ENCODE data around the gene ARHGAP22. TPM values are rescaled to one million over a fixed set of nuclear protein-coding genes. Genes with fewer than 3 reads are reported as not detected.

The ARHGAP22 gene
- total RNA-seq, 2 experiments from 2014 or later, result 0.19 to 0.46 TPM

DNA sequence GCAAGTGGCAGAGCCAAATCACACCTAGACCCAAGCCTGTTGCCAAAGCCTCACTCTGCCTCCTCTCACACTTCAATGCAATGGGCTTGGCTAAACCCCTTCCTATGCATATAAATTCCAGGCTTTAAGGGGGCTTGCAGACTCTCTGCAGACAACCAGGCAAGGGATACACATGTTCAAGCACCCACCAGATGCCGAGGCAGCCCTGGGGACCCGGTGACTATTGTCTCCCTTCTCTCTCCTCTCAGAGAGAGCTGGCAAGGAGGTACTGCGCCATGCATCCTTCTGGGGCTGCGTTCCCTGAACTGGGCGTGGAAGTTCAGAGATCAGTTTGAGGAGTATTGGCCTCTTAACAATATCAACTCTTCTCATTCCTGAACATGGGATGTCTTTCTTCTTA, 131.2 kb downstream of the ARHGAP22 start:
- Histone ChIP-seq H3K79me2 (ENCODE audit: insufficient read depth, low read depth, low read length) (no peaks in the 10 kb centered on the region), H3K9me2 (ENCODE audit: insufficient read depth, low read length) (no peaks in the 10 kb centered on the region), H3K27ac (ENCODE audit: low read depth, low read length, poor library complexity, severe bottlenecking) (no peak overlapping the region), H2AFZ (ENCODE audit: low read length) (no peak overlapping the region), H3K4me3 (ENCODE audit: low read depth, low read length, poor library complexity, severe bottlenecking) (no peak overlapping the region), H4K20me1 (ENCODE audit: insufficient read depth, low read length) (no peaks in the 10 kb centered on the region), H3K36me3 (ENCODE audit: insufficient read depth, low read length) (no peaks in the 10 kb centered on the region), H3K4me2 (ENCODE audit: low read length) (no peak overlapping the region), H3K9me3 (ENCODE audit: low read length) (no peaks in the 10 kb centered on the region), H3K4me1 (ENCODE audit: insufficient read depth, low read length, poor library complexity, severe bottlenecking) (no peaks in the 10 kb centered on the region)
- DNase-seq (ENCODE audit: low spot score), result no peak
- no peak for TF ChIP-seq EZH2phosphoT487 (IDR thresholded peaks at IDR 0.05; ENCODE audit: borderline replicate concordance, low read depth, low read length)
- no peak for TF ChIP-seq CTCF (conservative IDR thresholded peaks at IDR 0.05; ENCODE audit: low read length)
- ChIA-PET CTCF (ENCODE audit: unreplicated experiment) (no interaction called here), POLR2A (no interaction called here)
- BruUV-seq (replicated peaks), result no TSS peak
- intact Hi-C loops (cut with micrococcal nuclease; ENCODE audit: unreplicated experiment), result no loop called here

DNA sequence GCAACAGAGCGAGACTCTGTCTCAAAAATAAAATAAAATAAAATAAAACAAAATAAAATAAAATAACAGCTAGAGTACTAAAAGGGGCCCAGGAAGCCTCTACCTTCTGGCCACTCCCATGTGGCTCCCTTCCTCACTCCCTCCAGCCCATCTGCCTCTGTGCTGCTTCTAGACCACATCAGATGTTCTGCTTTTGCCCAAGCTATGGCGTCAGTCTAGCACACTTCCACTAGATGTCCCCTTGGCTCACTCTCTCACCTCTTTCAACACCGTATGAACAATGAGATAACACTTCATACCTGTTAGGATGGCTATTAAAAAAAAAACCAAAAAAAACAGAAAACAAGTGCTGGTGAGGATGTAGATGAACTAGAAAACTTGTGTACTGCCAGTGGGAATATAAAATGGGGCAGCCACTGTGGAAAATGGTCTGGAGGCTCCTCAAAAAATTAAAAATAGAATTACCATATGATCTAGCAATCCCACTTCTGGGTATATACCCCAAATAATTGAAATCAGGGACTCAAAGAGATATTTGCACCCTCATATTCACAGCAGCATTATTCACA, 132.3 kb downstream of the ARHGAP22 start:
- Histone ChIP-seq H3K4me3 (ENCODE audit: low read depth, low read length, poor library complexity, severe bottlenecking) (no peak overlapping the region), H3K79me2 (ENCODE audit: insufficient read depth, low read depth, low read length) (no peaks in the 10 kb centered on the region), H3K36me3 (ENCODE audit: insufficient read depth, low read length) (no peaks in the 10 kb centered on the region), H3K9me3 (ENCODE audit: low read length) (no peaks in the 10 kb centered on the region), H3K27ac (ENCODE audit: low read depth, low read length, poor library complexity, severe bottlenecking) (no peak overlapping the region), H3K4me1 (ENCODE audit: insufficient read depth, low read length, poor library complexity, severe bottlenecking) (no peaks in the 10 kb centered on the region), H3K4me2 (ENCODE audit: low read length) (no peak overlapping the region), H4K20me1 (ENCODE audit: insufficient read depth, low read length) (no peaks in the 10 kb centered on the region), H2AFZ (ENCODE audit: low read length) (no peak overlapping the region), H3K9me2 (ENCODE audit: insufficient read depth, low read length) (no peaks in the 10 kb centered on the region)
- no peak for DNase-seq (ENCODE audit: low spot score)
- intact Hi-C loops (cut with micrococcal nuclease; ENCODE audit: unreplicated experiment), result no loop called here
- BruUV-seq (replicated peaks), result no TSS peak
- POLR2A ChIA-PET, result no interaction called here
- CTCF ChIA-PET (ENCODE audit: unreplicated experiment), result no interaction called here
- no peak for TF ChIP-seq CTCF (conservative IDR thresholded peaks at IDR 0.05; ENCODE audit: low read length)
- no peak for TF ChIP-seq EZH2phosphoT487 (IDR thresholded peaks at IDR 0.05; ENCODE audit: borderline replicate concordance, low read depth, low read length)

GRCh38 chr10:48470893-48471805, 133.7 kb downstream of the ARHGAP22 start:
- BruUV-seq (replicated peaks), result no TSS peak
- CTCF ChIA-PET (ENCODE audit: unreplicated experiment), result interaction anchor here (0.6 kb wide), 1 partner anchor 25 kb away, joined by 3 read pairs; no protein-coding TSS in a partner anchor
- intact Hi-C loops (cut with micrococcal nuclease; ENCODE audit: unreplicated experiment), result no loop called here
- Histone ChIP-seq H3K79me2 (ENCODE audit: insufficient read depth, low read depth, low read length) (no peaks in the 10 kb centered on the region), H3K36me3 (ENCODE audit: insufficient read depth, low read length) (no peaks in the 10 kb centered on the region), H3K4me1 (ENCODE audit: insufficient read depth, low read length, poor library complexity, severe bottlenecking) (no peaks in the 10 kb centered on the region), H3K4me3 (ENCODE audit: low read depth, low read length, poor library complexity, severe bottlenecking) (no peak overlapping the region), H2AFZ (ENCODE audit: low read length) (no peak overlapping the region), H3K9me3 (ENCODE audit: low read length) (no peaks in the 10 kb centered on the region), H4K20me1 (ENCODE audit: insufficient read depth, low read length) (no peaks in the 10 kb centered on the region), H3K4me2 (ENCODE audit: low read length) (no peak overlapping the region), H3K27ac (ENCODE audit: low read depth, low read length, poor library complexity, severe bottlenecking) (no peak overlapping the region), H3K9me2 (ENCODE audit: insufficient read depth, low read length) (no peaks in the 10 kb centered on the region)
- no peak for DNase-seq (ENCODE audit: low spot score)
- TF ChIP-seq EZH2phosphoT487 (IDR thresholded peaks at IDR 0.05; ENCODE audit: borderline replicate concordance, low read depth, low read length) (no peak), CTCF (conservative IDR thresholded peaks at IDR 0.05; ENCODE audit: low read length) (no peak)
- POLR2A ChIA-PET, result no interaction called here

Measured in OCI-LY7 (cell line).